Skin of body (tissue), 2 donors: ENCODE data around the gene ADSL. TPM values are rescaled to one million over a fixed set of nuclear protein-coding genes. Genes with fewer than 3 reads are reported as not detected.

Source experiments
- DNase-seq: peaks from one replicate; lab custom pipeline; 2025; lab: John Stamatoyannopoulos, UW
- total RNA-seq: library from RNA; depleted of rRNA; stranded (reverse); fragments of >200 nt; gene quantifications from one replicate; pipeline ENCODE4 v1.2.3, GENCODE V29; 2014

ADSL gene
- total RNA-seq, 1 donor from 2014 or later = 56.6 TPM

DNA sequence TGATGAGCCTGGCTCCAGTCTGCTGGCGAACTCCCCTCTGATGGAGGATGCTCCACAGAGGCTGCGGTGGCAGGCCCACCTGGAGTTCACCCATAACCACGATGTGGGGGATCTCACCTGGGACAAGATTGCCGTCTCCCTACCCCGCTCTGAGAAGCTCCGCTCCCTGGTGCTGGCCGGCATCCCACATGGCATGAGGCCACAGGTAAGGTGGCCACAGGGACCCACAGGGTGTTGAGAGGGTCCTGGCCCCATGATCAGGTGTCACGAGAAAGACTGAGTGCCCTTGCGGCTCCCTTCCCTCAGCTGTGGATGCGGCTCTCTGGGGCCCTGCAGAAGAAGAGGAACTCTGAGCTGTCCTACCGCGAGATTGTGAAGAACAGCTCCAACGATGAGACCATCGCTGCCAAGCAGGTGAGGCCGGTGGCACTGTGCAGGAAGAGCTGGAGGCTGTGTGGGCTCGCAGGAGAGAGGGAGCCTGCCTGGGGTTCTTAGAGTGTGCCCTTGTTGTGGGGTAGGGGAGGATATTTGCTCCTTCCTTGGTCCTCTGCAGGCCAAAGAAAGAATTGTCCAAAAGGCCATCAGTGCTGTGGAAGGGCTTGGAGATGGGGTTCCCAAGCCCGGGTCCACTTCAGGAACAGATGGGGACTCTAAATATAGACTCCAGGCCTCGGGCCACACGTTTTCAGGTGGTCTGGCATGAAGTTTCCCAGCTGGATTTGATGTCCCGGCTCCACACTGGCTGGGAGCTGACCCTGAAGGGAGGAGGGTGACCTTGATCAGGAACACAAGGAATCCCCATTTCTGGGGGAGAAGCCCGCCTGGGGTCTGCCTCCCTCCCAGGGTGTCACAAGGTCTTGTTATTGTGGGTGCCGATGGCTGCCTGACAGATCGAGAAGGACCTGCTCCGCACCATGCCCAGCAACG, 58.2 kb downstream of the ADSL start:
- DNase-seq = no peak

- no peak for DNase-seq
Measured at GRCh38 chr22:40405178-40406062, 59.1 kb downstream of the ADSL start.

GRCh38 chr22:40406063-40406890, 60.0 kb downstream of the ADSL start:
- no peak for DNase-seq

DNA sequence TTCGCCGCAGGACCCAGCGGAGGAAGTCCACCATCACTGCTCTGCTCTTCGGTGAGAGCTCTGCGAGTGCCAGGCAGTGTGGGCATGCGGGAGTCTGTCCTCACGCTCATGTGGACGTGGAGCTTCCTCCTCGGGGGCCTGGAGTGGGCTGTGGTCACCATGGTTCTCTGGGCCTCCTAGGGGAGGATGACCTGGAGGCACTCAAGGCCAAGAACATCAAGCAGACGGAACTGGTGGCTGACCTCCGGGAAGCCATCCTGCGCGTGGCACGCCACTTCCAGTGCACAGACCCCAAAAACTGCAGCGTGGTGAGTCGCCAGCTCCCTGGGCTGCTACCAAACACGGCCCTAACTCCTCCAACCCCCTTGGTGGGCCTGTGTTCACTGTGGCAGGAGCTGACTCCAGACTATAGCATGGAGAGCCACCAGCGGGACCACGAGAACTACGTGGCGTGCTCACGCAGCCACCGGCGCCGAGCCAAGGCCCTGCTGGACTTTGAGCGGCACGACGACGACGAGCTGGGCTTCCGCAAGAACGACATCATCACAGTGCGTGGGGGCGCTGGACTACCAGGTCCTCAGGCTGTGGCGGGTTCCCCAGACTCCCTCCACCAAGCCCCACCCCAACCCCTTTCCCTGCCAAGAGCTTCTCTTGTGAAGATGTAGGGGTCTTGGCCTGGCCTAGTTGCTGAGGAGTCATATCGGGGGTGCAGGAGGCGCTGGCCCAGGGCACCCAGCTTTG, 60.9 kb downstream of the ADSL start:
- DNase-seq = no peak

- no peak for DNase-seq
Measured at GRCh38 chr22:40407831-40408717, 61.8 kb downstream of the ADSL start.

GRCh38 chr22:40408718-40409612, 62.7 kb downstream of the ADSL start:
- DNase-seq = no peak

GRCh38 chr22:40409613-40410113, 63.4 kb downstream of the ADSL start:
- no peak for DNase-seq

DNA sequence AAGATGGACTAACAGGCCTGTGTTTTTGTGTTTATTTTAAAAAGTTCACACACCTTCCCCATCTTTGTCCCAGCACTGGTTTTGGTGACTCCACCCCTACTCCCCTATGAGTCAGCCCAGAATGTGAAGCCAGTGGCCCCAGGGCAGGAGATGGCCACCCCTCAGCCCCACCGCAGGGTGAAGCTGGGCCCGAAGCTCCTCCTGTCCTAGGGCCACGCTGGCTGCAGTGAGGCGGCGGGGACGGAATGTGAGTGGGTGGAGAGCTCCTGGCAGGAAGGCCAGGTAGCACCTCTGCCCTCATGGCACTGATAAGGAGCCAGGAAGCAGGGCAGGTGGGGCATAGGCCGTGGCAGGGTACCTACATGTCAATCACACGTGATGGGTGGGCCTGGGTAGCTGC, 64.0 kb downstream of the ADSL start:
- DNase-seq = no peak

DNA sequence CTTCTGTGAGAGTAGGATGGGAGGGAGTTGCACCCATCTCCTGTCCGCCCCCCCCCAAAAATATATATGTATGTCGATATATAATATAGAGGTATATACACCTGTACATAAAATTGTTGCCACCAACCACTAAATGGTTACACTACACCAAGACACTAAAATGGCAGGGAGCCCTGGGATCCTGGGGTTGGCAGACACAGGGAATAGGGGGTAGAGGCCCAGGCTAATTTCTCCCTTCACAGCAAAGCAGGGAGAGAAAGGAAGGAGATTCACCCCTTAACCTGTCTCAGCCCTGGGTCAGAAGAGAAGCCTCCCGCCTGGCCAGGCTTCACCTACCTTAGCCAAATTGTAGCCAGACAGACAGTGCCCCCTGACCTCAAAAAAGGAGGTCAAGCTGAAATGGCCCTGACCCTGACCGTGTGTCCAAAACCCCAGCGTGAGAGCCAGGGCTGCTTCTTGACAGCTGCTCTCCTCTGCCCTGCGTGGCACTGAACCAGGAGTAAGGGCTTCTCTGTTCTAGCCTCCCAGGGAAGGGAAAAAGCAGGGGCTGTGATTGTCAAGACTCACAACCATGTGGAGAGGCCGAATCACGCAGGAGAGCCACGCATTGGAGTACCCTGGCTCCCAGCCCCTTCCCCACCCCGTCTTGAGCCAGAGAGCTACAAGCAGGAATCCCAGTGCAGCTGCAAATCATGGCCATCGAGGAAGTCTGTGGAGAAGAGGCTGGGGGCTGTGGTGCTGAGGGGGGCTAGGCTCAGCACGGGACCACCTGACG, 64.6 kb downstream of the ADSL start:
- DNase-seq = no peak

- no peak for DNase-seq
Measured at GRCh38 chr22:40411506-40411861, 65.2 kb downstream of the ADSL start.

- no peak for DNase-seq
Measured at GRCh38 chr22:40412441-40412840, 66.1 kb downstream of the ADSL start.

GRCh38 chr22:40413873-40414272, 67.6 kb downstream of the ADSL start:
- no peak for DNase-seq

DNA sequence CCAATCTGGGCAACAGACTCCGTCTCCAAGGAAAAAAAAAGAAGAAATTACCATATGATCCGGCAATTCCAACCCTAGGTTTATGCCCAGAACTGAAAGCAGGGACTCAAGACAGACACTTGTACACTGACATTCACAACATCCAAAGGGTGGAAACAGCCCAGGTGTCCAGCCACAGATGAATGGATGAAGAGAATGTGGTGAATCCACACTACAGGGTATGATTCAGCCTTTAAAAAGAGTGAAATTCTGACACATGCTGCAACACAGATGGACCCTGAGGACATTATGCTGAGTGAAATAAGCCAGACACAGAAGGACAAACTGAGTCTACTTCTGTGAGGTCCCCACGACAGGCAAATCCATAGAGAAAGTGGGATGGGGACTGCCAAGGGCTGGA, 68.0 kb downstream of the ADSL start:
- DNase-seq = no peak

DNA sequence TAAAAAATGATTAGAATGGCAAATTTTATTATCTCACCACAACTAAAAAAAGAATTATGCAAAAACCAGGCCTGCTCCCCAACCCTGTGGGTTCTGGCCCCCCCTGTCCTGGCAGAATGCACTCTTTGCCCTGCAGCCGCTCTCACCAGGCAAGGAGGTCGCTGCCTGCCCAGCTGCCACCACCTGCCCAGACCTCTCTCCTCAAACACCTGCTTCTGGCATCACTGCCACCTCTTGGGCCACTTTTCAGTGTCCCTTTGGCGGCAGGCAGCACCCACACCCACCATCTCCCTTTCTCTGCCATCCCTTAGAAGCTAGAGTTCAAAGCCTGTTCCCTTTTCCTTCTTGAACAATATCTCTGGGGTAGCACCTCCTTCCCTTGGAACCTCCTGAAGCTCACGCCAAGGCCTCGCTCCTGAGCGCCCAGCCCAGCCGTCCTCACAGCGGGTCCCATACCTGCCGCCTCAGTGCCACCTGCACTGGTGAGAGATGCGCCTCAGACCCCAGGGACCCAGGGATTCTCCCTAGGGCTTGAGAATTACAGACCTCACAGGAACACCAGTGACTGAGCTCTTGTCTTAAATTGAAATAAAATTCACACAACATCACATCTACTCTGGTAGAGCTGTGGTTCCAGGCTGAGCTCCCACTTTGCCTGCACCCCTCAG, 68.7 kb downstream of the ADSL start:
- DNase-seq = no peak

DNA sequence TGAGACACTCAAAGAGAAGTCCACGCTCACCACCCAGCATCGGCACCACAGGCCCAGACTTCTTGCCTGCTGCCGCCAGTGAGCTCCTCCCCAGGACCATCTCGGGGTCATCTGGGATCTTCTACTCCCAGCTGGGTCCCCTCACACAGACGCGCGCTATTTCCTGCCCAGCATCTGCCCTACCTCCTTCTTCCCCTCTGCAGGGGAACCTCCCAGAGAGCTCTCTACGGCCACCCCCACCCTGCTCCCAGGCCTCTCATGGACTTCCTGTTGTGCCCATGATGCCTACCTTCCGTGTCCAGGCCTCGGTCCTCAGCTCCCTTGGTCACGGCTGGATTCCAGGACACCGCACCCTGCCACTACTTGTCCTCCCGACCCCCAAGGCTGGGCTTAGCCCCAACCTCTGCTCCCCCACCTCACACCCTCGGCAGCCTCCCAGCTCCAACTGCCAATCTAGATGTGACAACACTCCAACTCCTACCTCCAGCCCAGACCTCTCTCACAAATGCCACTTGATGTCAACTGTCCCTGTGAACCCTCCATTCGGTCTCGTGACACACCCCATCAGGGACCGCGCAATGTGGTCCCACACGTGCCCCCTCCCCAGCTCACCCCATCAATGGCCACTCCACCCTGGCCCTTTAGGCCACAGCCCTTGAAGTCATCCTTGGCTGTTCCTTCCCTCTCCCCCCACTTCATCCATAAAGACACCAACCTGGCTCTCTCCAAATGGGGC, 69.4 kb downstream of the ADSL start:
- DNase-seq = no peak

- DNase-seq = no peak
Measured at GRCh38 chr22:40416267-40416570, 69.9 kb downstream of the ADSL start.

DNA sequence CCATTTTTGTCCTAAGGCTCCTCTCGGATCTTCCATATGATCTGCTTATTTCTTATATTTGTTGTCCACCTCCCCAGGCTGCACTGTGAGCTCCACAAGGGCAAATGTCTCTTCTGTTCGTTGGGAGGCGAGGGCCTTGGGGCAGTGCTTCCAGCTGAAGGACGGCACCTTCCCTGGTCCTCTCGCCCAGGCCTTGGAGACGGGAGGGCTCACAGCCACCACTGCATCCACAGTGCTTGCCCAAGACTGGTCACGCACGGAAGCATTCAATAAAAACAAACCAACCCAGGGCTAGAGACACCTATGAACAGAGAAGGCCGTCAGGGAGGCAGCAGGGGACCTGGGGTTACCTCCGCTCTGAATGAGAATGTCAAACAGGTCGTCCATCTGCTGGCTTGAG, 70.3 kb downstream of the ADSL start:
- no peak for DNase-seq
